ENCODE results near the gene INO80B.

GRCh38 chr2:74500578-74500946, 45.7 kb downstream of the INO80B start:
- no peak for TF ChIP-seq CTCF (IDR thresholded peaks at IDR 0.05; ENCODE audit: low read depth, low read length, poor library complexity, severe bottlenecking)
- peak; percentile 4; the same call in 1 of the 2 replicates for TF ChIP-seq EZH2phosphoT487 (IDR thresholded peaks at IDR 0.05; ENCODE audit: borderline replicate concordance, low read length)
